Uterus (tissue), 4 donors: ENCODE measurements around the gene ACSBG1. TPM values are rescaled to one million over a fixed set of nuclear protein-coding genes. Genes with fewer than 3 reads are reported as not detected.

Source experiments
- DNase-seq, 2 donors: peaks; one replicate each; pipeline ENCODE4 v3.0.0-alpha.2; 2019 to 2020
- H3K27ac ChIP-seq, 2 donors: fragments of 200-600 bp; sonication (generic); 1 replicate in 1 of 2; 2 replicates in 1 of 2; pipeline ENCODE4 v1.5.1; 2016 to 2018
- H3K27me3 ChIP-seq, 2 donors: fragments of 200-600 bp; sonication (generic); one replicate each; pipeline ENCODE4 v1.5.1; 2018 to 2019; ENCODE audit warnings: control low read depth in 1 of 2
- H3K36me3 ChIP-seq, 2 donors: fragments of 200-600 bp; sonication (generic); one replicate each; pipeline ENCODE4 v1.5.1; 2019; ENCODE audit warnings: control low read depth in 1 of 2
- H3K4me1 ChIP-seq, 2 donors: fragments of 200-600 bp; sonication (generic); one replicate each; pipeline ENCODE4 v1.5.1; 2018 to 2019; ENCODE audit warnings: control low read depth in 1 of 2
- H3K4me3 ChIP-seq, 2 donors: fragments of 200-600 bp; sonication (generic); 1 replicate in 1 of 2; 2 replicates in 1 of 2; pipeline ENCODE4 v1.5.1; 2018 to 2019; ENCODE audit warnings: mild to moderate bottlenecking in 1 of 2
- H3K9me3 ChIP-seq, 2 donors: fragments of 200-600 bp; sonication (generic); one replicate each; pipeline ENCODE4 v1.5.1; 2019; ENCODE audit warnings: control low read depth in 1 of 2
- CTCF ChIP-seq, 4 experiments: fragments of 200-600 bp in 2 of 4; fragments of 450-650 bp in 2 of 4; sonication (generic) in 2 of 4; IDR thresholded peaks; one replicate each; pipeline ENCODE4 v1.5.1; 2016 to 2019; ENCODE audit warnings: antibody characterized with exemption in 4 of 4, mild to moderate bottlenecking in 2 of 4, moderate library complexity in 1 of 4
- POLR2A ChIP-seq, 2 donors: fragments of 450-650 bp; IDR thresholded peaks; one replicate each; pipeline ENCODE4 v1.6.1; 2016; ENCODE audit warnings: antibody characterized with exemption in 2 of 2, mild to moderate bottlenecking in 1 of 2, moderate library complexity in 1 of 2
- intact Hi-C: fragments of 100-400 bp; cut with DNase I; formaldehyde crosslinking; loops from one replicate; pipeline ENCODE4 v1.15.1; 2023; ENCODE audit warnings: low total_unique reads
- total RNA-seq, 4 donors: library from RNA; depleted of rRNA in 3 of 4; stranded (reverse); fragments of >200 nt in 3 of 4; gene quantifications; one replicate each; pipeline versions ENCODE4 v1.1.0 to v1.2.4, GENCODE V29; 2014 to 2023
- donor health status: DM: yes; HTN: yes; CAD: no.

Gene ACSBG1
- total RNA-seq, 4 donors from 2014 or later = 3.5 TPM; not detected in 3

GRCh38 chr15:78203346-78204225 lies 30.8 kb downstream of the ACSBG1 start:
- Histone ChIP-seq H3K4me3 (no peak overlapping the region), H3K36me3 (no peaks in the 10 kb centered on the region), H3K4me1 (no peaks in the 10 kb centered on the region), H3K27ac (no peak overlapping the region), H3K9me3 (no peaks in the 10 kb centered on the region), H3K27me3 (no peaks in the 10 kb centered on the region)
- intact Hi-C loops = no loop called here
- TF ChIP-seq POLR2A (IDR thresholded peaks at IDR 0.05) = no peak
- no peak for TF ChIP-seq CTCF (IDR thresholded peaks at IDR 0.05)
- DNase-seq = no peak

- no peaks in the 10 kb centered on the region for H3K36me3 ChIP-seq
- no peaks in the 10 kb centered on the region for H3K27me3 ChIP-seq
- H3K4me1 ChIP-seq = no peaks in the 10 kb centered on the region
- H3K27ac ChIP-seq = no peak overlapping the region
- no peak for TF ChIP-seq CTCF (IDR thresholded peaks at IDR 0.05)
- TF ChIP-seq POLR2A (IDR thresholded peaks at IDR 0.05) = no peak
- H3K4me3 ChIP-seq = no peak overlapping the region
- no peaks in the 10 kb centered on the region for H3K9me3 ChIP-seq
- intact Hi-C loops = no loop called here
- DNase-seq = no peak
Observed at GRCh38 chr15:78201281-78202190, 32.8 kb downstream of the ACSBG1 start.

GRCh38 chr15:78200276-78200930 lies 34.0 kb downstream of the ACSBG1 start:
- intact Hi-C loops = no loop called here
- Histone ChIP-seq H3K4me3 (no peak overlapping the region), H3K36me3 (no peaks in the 10 kb centered on the region), H3K27ac (no peak overlapping the region), H3K9me3 (no peaks in the 10 kb centered on the region), H3K27me3 (no peaks in the 10 kb centered on the region), H3K4me1 (no peaks in the 10 kb centered on the region)
- DNase-seq = no peak
- no peak for TF ChIP-seq POLR2A (IDR thresholded peaks at IDR 0.05)
- TF ChIP-seq CTCF (IDR thresholded peaks at IDR 0.05) = no peak

- no peak for DNase-seq
- no peak overlapping the region for H3K27ac ChIP-seq
- H3K9me3 ChIP-seq = no peaks in the 10 kb centered on the region
- intact Hi-C loops = loop anchor here (5.0 kb wide), 1 partner anchor 85 kb away; no protein-coding TSS in a partner anchor
- TF ChIP-seq CTCF (IDR thresholded peaks at IDR 0.05) (no peak), POLR2A (IDR thresholded peaks at IDR 0.05) (no peak)
- no peaks in the 10 kb centered on the region for H3K4me1 ChIP-seq
- H3K36me3 ChIP-seq = no peaks in the 10 kb centered on the region
- no peak overlapping the region for H3K4me3 ChIP-seq
- H3K27me3 ChIP-seq = no peaks in the 10 kb centered on the region
Observed at GRCh38 chr15:78197632-78198031, 36.7 kb downstream of the ACSBG1 start.
